Measurements from ENCODE around the gene EPHB1.
"Not testable (repeated sequence)": the region's sequence is repeated elsewhere in the genome, so short reads cannot be mapped to it uniquely, and the experiment has no call there.

Gene EPHB1

DNA sequence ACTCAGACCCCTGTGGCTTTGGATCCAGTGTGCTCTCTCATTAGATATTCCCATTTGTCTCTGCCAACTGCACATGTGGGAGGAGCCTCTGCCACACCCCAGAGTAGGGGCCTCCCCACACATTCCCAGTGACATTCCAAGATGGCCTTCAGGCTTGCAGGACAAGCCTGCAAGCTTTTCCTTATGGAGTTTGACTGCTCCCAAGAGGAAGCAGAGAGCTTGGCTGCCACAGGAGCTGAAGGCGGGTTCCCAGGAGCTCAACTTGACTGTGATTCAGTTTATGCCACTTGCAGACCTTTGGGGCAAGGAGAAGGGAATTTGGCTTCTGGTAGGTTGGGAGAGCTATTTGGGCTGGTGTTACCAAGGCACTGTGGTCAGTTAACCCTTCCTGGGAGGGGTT lies 22.5 kb upstream of the EPHB1 start:
- no peak overlapping the region for H3K4me3 ChIP-seq (ENCODE audit: low read length)
- DNase-seq (ENCODE audit: low read depth, low spot score) = no peak

DNA sequence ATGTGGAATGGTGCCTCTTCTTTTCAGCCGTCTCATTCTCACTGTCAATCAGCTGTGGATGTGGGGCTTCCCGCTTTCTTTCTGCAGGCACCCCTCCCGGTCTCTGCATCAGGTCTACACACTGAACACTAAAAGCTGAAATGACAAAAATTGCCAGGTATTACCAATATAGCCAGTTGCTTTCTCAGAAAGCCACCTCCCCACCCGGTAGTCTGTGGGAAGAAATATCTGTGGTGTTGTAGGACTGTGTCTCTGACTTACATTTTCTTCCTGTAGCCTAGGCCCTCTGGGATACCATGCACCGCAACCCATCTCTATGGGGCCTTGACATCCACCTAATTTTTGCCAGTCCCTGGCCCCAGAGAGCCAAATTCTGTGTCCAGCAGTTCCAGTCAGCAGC lies 19.2 kb upstream of the EPHB1 start:
- H3K4me3 ChIP-seq (ENCODE audit: low read length) = no peak overlapping the region
- DNase-seq (ENCODE audit: low read depth, low spot score) = no peak

GRCh38 chr3:134776518-134776917 lies 18.5 kb upstream of the EPHB1 start:
- H3K4me3 ChIP-seq (ENCODE audit: low read length) = no peak overlapping the region
- DNase-seq (ENCODE audit: low read depth, low spot score) = no peak

GRCh38 chr3:134777341-134777740 lies 17.7 kb upstream of the EPHB1 start:
- no peak overlapping the region for H3K4me3 ChIP-seq (ENCODE audit: low read length)
- DNase-seq (ENCODE audit: low read depth, low spot score) = no peak

DNA sequence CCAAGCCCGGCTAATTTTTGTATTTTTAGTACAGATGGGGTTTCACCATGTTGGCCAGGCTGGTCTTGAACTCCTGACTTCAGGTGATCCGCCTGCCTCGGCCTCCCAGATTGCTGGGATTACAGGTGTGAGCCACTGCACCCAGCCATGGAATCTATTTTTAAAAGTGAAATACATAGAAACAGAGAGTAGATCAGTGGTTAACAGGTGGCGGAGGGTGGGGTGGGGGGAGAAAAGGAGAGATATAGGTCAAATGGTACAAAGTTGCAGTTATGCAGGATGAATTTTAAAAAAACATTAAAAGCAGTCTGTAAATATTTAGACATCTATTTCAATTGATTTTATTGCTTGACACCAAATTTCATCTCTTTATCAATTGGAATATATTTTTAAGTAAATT lies 6.8 kb upstream of the EPHB1 start:
- not testable (repeated sequence) for DNase-seq (ENCODE audit: low read depth, low spot score)

DNA sequence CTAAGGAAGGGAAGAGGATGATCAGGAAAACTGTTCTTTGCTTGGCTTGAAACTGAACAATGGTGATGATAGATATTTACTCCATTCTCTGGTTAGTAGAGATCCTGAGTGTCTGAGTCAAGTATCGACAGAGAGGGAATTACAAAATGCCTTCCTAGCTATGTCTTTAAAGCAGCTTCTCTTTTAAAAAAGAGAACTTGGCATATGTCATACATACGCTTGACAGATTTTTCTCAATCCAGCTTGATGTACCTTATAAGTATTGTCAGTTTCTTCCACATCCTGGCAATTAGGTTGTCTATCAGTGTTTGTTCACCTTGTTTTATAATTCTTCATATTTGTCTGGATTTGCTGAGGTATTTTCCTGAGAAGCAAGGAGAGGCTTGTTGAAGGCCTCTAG lies 5.0 kb upstream of the EPHB1 start:
- H3K4me3 ChIP-seq (ENCODE audit: low read length) = no peak overlapping the region
- DNase-seq (ENCODE audit: low read depth, low spot score) = no peak

More for the DNA sequence above, 6.8 kb upstream of the EPHB1 start:
- H3K4me3 ChIP-seq (ENCODE audit: low read length) = not testable (repeated sequence)

GRCh38 chr3:134791992-134792391 lies 3.1 kb upstream of the EPHB1 start:
- no peak for DNase-seq (ENCODE audit: low read depth, low spot score)
- H3K4me3 ChIP-seq (ENCODE audit: low read length) = no peak overlapping the region

DNA sequence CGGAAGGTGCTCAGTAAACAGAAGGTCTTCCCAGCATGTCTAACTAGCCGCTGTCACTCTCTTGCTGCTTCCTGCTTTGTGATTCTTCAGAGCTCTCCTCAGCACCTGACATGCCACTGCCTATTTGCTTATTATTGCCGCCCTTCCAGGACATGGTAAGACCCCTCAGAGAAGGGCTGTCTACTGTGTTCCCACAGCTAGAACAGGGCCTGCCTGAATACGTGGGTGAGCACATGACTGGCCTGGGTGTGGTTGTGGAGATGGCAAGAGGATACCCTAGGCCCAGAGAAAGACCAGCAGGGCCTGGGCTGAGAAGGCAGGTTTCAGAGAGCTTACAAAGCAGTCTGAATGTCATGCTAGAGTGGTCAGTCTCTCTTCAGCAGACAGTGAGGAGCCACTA lies 2.4 kb upstream of the EPHB1 start:
- H3K4me3 ChIP-seq (ENCODE audit: low read length) = no peak overlapping the region
- DNase-seq (ENCODE audit: low read depth, low spot score) = no peak

- H3K4me3 ChIP-seq (ENCODE audit: low read length) = no peak overlapping the region
- no peak for DNase-seq (ENCODE audit: low read depth, low spot score)
Observed at GRCh38 chr3:134793562-134793961, 1.5 kb upstream of the EPHB1 start.

GRCh38 chr3:134794323-134794722 lies 737 bp upstream of the EPHB1 start:
- H3K4me3 ChIP-seq (ENCODE audit: low read length) = no peak overlapping the region
- DNase-seq (ENCODE audit: low read depth, low spot score) = no peak

DNA sequence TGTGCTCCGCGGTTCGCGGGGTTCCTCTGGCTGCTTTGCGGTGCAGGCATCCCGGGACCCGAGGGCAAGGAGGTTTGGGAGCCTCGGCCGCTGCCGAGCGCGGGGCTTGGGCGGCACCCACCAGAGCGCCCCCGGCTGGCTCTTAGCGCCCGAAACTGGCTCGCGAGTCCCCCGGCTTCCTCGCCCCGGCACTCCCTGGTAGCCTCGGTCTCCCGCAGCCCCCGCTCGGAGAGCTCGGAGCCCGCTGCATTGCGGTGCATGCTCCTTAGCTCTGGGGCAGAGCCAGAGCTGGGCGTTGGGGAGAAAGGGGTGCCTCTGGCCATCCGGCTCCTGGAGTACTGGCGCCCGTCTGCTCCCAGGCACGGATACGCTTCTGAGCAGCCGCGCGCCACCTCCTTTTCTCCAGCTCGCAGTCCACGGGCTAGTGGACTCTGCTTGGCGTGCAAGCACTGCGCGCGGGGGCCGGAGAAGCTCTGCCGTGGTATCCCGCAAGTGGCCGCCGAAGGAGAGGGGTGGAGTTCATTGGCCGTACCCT lies 753 bp downstream of the EPHB1 start:
- peak overlapping the region; percentile 52 for H3K4me3 ChIP-seq (ENCODE audit: low read length)
- DNase-seq (ENCODE audit: low read depth, low spot score) = no peak

DNA sequence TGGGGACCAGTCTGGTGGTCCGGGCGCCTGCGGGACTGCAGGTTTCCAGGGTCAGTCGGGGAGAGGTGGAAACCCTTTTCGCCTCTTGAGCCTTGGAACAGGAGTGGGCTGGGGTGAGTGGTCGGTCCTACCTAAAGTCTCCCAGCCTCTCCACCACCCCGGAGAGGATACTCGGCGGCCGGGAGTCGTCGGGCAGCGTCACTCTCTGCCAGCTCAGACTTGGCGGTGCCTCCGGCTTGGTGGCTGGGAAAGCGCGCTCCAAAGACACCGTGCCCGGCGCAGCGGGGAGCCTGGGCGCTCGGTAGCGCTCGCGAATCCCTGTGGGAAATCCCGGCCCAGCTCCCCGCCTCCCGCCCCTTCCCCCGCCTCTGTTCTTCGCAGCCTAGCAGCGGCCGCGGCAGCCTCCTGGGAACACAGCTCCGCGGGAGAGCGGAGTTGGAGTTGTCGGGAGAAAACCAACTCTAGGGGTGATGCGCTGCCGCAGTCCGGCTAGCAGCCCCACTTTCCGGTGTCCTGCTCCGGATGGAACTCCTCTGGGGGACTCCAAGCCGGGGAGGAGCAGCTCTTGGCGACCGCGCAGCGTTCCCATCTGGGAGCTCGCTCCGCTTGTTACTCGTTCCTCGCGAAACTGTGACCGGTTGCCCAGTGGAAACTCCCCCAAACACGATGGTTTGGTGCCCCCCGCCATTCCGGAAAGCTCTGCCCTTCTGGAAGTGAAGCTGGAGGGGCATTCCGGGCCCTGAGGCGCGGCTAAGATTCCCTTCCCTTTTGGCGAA lies 1.4 kb downstream of the EPHB1 start:
- H3K4me3 ChIP-seq (ENCODE audit: low read length) = no peak overlapping the region
- no peak for DNase-seq (ENCODE audit: low read depth, low spot score)

DNA sequence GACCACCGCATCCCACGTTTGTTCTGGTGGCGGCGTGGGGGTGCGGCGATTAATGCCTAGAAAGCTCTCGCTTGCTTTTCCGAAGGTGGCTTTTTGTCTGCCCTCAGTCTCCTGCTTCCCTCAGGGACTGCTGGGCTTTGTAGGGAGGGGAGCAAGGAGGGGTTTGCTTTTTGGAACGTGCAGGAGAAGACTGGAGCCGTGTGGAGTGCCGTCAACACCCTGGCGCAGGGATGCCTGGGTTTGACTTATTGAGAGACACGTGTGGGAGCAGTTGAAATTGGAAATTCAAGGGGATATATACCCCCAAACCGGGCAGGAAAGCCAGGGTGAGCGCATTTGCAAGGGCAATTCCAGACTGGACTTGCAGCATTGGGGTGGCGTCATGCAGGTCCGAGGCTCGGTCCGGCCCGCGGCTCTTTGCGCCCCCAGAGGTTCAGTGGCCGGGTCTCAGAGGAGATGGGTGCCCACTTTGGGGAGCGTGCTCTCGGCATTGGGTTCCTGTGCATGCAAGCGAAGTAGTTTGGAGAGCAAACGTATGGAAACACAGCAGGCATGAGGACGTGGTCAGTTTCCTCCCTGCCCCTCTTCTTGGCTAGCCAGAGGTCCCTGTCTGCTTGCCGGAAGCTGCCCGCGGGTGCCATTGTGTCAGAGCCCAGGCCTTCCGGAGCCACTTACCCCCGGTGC lies 2.1 kb downstream of the EPHB1 start:
- DNase-seq (ENCODE audit: low read depth, low spot score) = no peak
- H3K4me3 ChIP-seq (ENCODE audit: low read length) = no peak overlapping the region

DNA sequence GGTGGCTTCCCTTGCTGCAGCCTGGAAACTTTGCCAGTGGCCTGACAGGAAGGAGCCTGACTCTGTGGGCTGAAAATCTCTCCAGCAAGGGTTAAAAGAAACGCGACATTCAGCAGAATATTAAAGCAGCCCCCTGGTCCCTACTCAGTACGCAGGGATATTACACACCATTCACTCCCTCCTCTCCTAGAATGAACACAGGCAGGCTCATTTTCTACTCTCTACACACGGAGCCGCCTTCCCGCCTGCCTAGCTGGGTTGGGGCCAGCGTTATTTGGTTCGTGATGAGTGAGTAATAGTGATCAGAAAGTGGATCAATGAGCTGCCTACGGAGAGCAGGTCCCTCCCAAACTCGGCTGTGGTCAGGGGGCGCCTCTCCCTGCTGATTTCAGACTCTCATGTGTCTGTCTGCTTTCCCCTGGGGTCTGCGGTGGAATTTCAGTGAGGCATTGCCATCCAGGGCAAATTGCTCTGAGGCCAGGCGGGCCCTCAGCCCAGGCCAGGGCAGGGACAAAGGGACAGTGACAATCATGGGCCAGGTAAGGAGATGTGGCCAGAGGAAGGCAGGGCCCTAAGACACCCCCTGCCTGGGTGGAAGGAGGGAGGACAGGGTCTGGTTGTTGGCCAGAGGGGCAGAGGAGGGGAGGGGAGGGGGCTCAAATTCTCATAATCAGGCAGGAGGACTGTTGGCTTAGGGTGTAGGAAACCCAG lies 2.8 kb downstream of the EPHB1 start:
- DNase-seq (ENCODE audit: low read depth, low spot score) = no peak
- H3K4me3 ChIP-seq (ENCODE audit: low read length) = no peak overlapping the region

DNA sequence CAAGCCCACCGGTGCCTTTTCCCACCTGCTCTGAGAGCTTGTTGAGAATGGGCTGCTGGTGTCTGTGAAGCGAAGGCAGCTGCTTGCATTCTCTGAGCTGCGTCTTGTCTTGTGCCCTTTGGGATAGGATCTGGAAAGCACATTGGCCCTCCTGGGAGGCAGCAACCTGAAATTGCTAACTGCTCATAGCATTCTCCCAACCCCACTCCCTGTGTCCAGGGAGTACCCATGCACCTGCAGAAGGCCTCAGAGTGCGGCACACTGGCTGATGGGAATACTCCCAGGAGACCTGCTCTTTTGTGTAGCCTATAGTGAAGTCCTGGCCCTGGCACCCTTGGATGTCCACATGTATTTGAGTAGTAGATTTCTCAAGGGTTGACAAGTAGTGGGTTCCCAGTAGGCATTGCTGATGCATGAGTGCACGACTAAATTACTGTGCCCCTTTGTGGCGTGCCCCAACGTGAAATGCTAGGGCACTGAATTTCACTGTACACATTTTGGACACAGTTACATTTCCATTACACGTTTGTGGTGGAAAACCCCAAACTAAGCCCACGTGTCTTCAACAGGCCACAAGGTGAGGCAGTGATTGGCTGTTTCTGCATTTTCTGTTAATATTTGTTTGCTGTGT lies 3.7 kb downstream of the EPHB1 start:
- DNase-seq (ENCODE audit: low read depth, low spot score) = no peak
- H3K4me3 ChIP-seq (ENCODE audit: low read length) = no peak overlapping the region

- no peak for DNase-seq (ENCODE audit: low read depth, low spot score)
- no peak overlapping the region for H3K4me3 ChIP-seq (ENCODE audit: low read length)
Observed at GRCh38 chr3:134799393-134799792, 4.3 kb downstream of the EPHB1 start.

DNA sequence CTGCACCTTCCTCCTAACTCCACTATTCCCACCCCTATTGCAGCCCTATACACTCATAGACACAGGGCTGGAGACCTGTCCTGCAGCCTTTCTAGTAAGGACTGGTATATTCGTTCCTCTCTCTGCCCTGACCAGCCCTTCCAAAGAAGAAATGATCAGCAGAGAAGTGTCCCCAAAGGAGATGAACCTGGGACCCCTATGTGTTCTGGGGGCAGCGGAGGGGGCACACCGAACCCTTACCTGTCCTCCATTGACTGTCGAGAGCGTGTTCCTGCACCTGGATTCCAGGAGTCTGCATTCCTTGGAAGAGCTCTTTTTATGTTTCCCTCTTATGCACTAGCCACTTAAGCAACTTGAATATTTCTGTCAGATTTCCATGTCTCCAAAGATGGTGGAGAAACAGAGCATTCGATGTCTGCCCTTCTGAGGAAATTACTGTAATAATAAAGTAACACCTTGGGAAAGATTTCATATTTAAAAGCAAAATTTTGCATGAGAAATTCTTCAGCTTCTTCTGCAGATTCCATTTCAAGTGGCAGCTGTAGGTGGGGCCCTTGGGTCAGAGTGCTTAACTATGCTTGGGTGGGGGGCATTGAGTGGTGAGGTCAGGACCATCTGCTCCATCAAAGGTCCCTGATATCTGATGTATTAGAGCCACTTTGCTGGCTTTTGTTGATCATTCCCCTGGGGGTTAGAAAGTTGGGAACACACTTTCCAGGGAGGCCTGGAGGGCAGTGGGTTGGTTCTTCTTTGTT lies 6.3 kb downstream of the EPHB1 start:
- DNase-seq (ENCODE audit: low read depth, low spot score) = no peak
- no peak overlapping the region for H3K4me3 ChIP-seq (ENCODE audit: low read length)

DNA sequence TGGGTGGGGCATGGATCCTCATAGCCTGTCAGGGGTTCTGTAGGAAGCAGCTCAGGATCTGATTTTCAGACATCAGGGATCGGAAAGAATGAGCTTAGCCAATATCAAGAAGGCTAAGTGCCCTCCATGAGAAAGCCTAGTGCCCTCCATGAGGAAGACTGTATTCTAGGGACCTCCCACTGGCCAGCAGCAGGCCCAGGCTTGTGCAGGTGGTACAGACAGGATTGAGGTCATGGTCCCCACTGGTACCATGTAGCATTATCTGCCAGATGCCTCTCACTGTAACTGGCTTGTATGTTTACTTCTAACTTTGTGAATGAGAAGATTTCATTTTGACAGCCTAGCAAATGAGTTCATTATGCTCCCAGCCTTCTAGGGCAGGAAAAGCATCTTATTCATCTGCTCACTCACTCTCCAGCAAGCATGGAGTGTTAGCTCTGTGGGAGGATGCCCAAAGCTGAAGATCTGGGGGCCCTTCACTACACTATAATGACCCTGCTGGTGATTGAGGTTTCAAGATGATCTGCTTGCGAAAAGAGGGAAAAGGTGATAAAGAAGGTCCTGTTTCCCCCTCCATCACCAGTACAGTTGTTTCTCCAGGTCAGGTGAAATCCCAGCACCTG lies 7.5 kb downstream of the EPHB1 start:
- no peak for DNase-seq (ENCODE audit: low read depth, low spot score)
- H3K4me3 ChIP-seq (ENCODE audit: low read length) = no peak overlapping the region
